ENCODE data around the gene CAMTA1.

DNA sequence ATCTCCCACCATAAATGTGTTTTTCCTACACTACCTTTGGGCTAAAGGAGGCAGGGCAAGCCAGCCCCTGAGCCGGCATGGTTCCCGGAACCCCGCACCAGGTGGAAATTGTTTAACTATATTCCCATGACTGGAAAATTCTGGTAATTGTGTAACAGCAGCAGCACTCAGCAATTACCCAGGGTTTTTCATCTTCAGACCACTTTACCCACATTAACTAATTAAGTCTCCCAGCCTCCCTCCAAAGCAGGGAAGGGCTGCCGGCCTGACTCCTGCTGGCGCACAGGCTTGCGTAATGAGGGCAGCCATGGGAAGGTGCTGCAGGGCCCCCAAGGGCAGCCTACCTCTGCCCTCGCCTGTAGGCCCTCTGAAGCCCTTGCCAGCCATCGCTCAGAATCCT is 845.1 kb downstream of the CAMTA1 start:
- TF ChIP-seq, protein P1, sequence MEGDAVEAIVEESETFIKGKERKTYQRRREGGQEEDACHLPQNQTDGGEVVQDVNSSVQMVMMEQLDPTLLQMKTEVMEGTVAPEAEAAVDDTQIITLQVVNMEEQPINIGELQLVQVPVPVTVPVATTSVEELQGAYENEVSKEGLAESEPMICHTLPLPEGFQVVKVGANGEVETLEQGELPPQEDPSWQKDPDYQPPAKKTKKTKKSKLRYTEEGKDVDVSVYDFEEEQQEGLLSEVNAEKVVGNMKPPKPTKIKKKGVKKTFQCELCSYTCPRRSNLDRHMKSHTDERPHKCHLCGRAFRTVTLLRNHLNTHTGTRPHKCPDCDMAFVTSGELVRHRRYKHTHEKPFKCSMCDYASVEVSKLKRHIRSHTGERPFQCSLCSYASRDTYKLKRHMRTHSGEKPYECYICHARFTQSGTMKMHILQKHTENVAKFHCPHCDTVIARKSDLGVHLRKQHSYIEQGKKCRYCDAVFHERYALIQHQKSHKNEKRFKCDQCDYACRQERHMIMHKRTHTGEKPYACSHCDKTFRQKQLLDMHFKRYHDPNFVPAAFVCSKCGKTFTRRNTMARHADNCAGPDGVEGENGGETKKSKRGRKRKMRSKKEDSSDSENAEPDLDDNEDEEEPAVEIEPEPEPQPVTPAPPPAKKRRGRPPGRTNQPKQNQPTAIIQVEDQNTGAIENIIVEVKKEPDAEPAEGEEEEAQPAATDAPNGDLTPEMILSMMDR (conservative IDR thresholded peaks at IDR 0.05; ENCODE audit: low read depth, low read length) = no peak
- no peak for TF ChIP-seq EZH2 (IDR thresholded peaks at IDR 0.05; ENCODE audit: borderline replicate concordance, low read depth, low read length, poor library complexity, severe bottlenecking)

Data from A673 (cell line).